Posterior vena cava (tissue), 2 donors: ENCODE data around the gene TIMM10. TPM values are rescaled to one million over a fixed set of nuclear protein-coding genes. Genes with fewer than 3 reads are reported as not detected.

Source experiments
- DNase-seq: peaks from one replicate; pipeline ENCODE4 v3.0.0-alpha.2; 2020; ENCODE audit warnings: low spot score
- intact Hi-C, 2 donors: fragments of 100-400 bp; cut with DNase I; formaldehyde crosslinking; loops; one replicate each; pipeline versions ENCODE4 v1.14.1 to v1.14.2; 2022 to 2023
- total RNA-seq, 2 donors: library from RNA; stranded (reverse); fragmentation: NEBNext Ultra II Directional; extraction: Animal tissue kit (Norgen Biotek cat#: 25700); gene quantifications; one replicate each; pipeline ENCODE4 v1.2.1, GENCODE V29; 2021
- donor health status: DM: yes; HTN: yes; CAD: no.
- donor health status: DM: yes; HTN: yes; CAD: no.

The TIMM10 gene
- total RNA-seq, 2 donors from 2014 or later: 31.8 to 38.1 TPM

DNA sequence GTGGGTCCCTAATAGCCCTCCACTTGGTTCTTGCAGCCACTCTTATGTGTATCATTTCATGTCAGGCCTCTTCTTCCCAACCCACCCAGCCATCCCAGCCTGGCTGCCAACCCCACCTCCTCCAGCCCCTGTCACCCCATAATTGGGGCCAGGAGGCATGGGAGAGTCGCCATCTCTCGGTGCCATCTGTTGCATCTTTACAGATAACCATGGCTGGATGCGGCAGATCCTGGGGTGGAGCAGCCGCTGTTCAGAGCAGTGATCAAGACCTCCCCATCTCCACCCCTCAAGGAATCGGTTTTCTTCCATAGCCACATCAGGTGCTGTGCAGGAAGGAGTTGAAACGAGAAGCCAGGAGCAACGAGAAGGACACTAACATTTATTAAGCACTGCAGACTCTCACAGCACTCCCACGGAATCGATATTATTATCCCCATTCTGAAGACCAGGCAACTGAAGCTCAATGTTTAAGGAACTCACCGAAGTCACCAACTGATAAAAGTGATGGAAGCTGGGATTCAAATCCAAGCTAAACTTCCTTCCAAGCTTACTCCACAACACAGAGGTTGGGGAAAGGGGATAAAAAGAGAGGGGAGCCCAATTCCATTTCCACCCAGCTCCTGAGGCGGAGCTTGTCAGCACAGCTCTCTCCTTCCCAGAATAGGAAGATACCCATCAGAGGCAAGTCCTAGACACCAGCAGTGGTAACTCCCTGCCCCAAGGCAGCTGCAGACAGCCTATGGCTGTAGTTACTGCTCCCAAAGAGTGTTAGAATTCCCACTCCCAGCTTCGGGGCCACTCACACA, 17.7 kb downstream of the TIMM10 start:
- no peak for DNase-seq
- intact Hi-C loops: no loop called here

DNA sequence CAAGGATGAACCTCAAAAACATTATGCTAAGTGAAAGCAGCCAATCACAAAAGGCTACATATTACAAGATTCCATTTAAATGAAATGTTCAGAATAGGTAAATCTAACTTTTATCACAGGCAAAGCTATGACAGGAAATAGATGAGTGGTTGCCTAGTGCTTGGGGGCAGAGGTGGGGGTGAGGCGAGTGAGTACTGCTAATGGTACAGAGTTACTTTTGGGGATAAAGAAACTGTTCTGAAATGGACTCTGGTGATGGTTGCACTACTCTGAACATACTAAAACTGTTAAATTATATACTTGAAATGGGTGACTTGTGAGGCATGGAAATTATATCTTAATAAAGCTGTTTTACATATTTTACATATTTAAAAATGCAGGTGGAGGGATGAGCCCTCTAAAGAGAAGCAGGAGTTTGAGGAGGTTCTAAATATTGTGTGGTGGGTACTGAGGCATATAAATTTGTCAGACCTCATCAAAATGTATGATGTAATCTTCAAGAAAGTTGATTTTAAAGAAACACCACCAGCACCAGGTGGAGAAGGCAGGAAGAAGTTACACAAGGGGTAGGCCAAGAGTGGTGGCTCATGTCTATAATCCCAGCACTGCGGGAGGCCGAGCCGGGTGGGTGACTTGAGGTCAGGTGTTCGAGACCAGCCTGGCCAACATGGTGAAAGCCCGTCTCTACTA, 18.7 kb downstream of the TIMM10 start:
- DNase-seq: no peak
- intact Hi-C loops: no loop called here

DNA sequence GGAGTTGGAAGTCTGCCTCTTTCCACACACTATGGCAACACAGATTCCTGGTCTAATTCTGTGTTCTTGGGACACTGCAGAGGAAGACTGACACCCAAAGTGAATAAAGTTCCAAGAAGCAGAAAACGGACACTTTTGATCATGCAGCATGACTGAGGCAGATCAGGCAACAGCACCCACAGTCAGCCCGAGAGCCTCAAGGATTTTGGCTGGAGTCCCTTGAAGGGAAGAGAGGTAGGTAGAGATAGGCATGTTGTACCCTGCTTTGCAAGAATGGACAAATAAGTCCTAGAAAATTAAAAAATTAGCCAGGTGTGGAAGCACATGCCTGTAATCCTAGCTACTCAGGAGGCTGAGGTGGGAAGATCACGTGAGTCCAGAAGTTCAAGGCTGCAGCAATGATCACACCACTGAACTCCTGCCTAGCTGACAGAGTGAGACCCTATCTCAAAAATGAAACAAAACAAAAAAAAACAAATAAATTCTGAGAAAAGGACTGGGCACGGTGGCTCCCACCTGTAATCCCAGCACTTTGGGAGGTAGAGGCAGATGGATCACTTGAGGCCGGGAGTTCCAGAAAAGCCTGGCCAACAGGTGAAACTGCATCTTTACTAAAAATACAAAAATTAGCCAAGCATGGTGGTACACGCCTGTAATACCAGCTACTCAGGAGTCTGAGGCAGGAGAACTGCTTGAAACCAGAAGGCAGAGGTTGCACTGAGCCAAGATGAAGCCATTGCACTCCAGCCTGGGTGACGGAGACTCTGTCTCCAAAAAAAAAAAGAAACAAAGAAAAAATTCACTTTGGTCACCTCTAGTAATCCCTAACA, 22.0 kb downstream of the TIMM10 start:
- no peak for DNase-seq
- intact Hi-C loops: no loop called here

DNA sequence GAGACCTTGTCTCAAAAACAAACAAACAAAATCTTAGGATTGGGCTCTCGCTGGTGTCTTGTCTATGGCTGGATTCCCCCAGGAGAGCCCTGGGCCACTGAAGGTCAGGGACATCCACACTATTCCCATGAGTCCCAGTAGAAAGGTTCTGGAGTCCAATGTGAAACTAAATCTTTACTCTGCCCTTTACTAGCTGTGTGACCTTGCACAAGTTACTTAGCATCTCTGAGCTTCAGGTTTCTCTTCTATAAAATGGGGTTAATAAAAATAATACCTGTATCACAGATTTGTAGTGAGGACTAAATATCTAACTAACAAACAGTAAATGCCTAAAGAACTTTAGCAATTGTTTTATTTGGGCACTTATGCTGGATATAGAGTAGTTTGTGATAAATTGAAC, 24.0 kb downstream of the TIMM10 start:
- intact Hi-C loops: no loop called here
- no peak for DNase-seq

DNA sequence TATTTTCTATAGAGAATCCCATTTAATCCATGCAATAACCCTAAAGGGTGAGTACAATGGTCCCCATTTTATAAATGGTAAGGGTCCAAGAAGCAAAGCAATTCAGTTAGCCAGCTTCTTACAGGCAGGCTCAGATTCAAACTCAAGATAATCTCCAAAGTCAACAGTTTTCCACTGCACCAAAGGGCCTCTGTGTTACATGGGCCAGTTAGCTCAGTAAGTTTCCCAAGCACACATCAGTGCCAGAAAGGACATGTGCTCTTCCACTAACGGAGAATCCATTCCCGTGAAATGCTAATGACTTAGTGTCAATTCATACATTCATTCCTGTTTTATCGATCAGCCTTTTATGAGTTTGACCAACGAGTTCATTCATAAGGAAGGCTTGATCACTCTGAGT, 26.0 kb downstream of the TIMM10 start:
- intact Hi-C loops: no loop called here
- DNase-seq: no peak

DNA sequence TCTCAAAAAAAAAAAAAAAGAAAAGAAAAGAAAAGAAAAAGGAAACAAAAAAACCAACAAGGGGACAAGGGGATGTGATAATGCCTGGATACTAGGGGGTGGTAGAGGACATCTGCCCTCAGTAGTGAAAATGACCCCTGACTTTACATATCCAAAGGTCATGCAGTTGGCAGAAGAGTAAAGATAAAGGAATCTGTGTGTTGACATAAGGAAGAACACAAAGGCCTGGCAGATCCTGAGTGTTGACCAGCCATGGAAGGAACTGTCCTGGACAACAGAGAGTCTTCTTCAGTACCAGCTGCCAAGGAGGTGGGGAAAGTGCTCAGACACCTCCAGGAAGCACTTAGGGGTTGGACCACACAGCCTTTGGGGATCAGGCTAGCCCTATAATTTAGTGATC, 27.7 kb downstream of the TIMM10 start:
- no peak for DNase-seq
- intact Hi-C loops: no loop called here

DNA sequence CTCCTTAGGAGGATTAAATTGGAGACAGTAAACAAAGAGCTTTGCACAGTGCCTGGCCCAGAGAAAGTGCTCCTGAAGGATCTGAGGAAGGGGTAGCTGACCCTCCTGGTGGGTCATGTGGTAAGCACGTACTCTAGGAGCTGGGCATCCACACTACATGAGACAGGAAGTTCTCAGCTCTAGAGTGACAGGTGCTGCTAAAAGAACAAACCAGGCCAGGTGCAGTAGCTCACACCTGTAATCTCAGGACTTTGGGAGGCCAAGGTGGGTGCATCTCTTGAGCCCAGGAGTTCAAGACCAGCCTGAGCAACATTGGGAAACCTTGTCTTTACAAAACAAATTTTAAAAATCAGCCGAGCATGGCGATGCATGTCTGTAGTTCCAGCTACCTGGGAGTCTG, 28.2 kb downstream of the TIMM10 start:
- DNase-seq: no peak
- intact Hi-C loops: no loop called here

DNA sequence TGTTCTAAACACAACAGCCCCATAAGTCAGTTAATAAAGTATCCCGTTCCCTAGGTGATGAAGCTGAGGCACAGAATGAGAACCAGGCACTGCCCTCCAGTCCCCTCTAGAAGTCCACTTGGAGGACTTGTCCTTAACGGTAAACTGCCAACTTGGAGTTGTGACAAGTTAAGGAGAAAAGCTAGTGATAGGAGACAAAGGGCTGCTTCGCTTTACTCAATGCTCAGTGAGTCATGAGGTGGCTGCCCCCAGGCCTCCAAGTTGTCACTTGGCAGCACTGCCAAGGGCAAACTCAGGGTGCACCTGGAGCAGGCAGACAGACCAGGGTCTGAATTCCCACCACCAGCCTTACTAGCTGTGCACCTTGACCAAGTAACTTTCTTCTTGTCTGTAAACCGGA, 28.6 kb downstream of the TIMM10 start:
- intact Hi-C loops: no loop called here
- DNase-seq: no peak

DNA sequence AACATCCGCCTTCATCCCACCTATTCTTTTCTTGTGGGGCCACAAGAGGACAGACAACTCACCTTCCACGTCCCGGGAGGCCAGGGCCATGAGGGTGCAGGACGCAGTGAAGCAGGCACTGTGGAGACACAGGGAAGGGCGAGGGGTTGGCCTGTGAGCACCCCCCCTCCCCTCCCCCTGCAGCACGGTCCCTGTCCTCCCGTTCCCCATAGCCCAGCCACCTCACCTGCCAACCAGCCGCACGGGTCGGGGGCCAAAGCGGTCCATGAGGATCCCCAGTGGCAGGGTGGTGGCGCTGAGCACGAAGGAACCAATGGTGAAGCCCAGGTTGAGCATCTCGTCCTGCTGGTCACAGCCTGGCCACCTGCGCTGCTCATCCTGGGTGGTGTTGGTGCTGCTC, 29.6 kb downstream of the TIMM10 start:
- intact Hi-C loops: no loop called here
- DNase-seq: no peak

DNA sequence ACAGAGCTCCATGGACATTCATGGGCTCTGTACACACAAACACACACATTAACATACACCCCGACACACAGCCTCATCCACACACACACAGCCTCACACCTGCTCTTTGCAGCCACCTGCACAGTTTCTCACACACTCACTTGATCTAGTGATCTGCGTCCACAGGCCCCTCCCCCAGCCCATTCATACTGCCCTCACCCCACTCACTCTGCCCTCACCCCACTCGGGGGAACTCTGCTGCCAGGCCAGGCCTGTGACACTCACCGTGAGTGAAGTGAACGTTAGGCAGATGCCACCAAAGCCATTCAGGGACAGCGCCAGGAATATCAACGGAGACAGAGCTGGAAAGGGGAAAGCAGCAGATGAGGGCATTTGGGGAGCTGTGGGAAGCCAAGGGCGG, 30.0 kb downstream of the TIMM10 start:
- intact Hi-C loops: no loop called here

DNA sequence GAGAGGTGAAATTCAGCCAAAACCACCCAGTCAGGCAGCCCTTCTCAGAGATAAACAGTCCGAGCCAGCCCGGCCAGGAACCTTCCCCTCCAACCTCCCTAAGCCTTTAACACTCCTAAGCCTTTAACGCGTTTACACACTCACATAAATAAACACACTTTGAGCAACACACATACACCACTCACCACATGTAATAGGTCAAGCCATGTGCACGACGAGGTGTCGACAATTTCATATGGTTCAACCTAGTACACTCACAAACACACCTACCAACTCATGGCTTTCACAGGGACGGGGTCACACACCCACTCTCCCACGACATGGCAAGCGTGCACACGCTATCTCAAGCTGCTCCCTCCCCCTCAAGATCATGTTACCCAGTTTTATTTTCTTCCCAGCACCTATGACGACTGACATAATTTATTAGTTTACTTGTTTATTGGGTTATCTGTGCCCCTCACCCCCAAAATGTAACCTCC, 30.5 kb downstream of the TIMM10 start:
- no peak for DNase-seq
- intact Hi-C loops: no loop called here

More for the DNA sequence above, 30.0 kb downstream of the TIMM10 start:
- DNase-seq: no peak

DNA sequence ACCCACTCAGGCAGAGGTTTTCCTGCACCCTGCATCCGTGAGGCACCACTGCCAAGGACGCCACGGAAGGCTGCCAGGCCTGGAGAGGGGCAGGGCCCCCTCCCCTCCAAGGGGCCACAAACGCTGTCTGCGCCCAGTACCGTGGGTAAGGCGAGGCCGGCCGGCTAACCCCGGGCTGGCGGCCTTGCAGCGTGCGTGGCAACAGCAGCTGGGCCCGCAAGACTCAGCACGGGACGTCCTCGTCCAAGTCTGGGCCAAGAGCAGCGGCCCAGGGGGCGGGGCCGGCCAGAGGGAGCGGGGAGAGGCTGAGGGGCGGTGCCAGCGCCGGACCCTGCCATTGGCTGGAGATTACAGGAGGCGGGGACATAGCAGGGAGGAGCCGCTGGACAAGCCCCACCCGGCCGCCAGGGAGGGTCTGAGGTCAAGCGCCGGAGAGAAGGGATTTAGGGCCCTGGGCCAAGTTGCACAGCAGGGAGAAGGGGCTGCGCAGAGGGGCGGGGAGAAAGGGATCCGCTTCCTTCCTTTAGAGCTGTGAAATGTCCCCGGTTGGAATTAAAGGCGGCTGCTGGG, 31.1 kb downstream of the TIMM10 start:
- peak; percentile 98 for DNase-seq
- intact Hi-C loops: no loop called here

DNA sequence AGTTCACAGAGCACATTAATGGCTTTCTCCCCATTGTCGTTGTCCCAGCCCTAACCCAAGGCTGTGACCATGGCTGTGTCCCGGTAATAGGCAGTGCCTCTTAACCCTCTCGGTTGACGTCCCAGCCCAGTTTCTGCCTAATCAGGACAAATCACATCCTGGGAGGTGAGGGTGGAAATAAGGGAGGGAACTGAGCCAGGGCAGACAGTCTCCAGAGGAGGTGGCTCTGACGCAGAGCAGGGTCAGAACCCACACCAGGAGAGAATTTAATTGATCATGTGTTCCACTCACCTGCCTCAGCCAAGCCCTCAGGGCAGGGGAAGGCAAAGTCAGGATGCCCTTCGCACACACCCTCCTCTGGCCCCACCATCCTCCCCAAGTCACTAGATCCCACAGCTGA, 32.0 kb downstream of the TIMM10 start:
- intact Hi-C loops: no loop called here
- no peak for DNase-seq

DNA sequence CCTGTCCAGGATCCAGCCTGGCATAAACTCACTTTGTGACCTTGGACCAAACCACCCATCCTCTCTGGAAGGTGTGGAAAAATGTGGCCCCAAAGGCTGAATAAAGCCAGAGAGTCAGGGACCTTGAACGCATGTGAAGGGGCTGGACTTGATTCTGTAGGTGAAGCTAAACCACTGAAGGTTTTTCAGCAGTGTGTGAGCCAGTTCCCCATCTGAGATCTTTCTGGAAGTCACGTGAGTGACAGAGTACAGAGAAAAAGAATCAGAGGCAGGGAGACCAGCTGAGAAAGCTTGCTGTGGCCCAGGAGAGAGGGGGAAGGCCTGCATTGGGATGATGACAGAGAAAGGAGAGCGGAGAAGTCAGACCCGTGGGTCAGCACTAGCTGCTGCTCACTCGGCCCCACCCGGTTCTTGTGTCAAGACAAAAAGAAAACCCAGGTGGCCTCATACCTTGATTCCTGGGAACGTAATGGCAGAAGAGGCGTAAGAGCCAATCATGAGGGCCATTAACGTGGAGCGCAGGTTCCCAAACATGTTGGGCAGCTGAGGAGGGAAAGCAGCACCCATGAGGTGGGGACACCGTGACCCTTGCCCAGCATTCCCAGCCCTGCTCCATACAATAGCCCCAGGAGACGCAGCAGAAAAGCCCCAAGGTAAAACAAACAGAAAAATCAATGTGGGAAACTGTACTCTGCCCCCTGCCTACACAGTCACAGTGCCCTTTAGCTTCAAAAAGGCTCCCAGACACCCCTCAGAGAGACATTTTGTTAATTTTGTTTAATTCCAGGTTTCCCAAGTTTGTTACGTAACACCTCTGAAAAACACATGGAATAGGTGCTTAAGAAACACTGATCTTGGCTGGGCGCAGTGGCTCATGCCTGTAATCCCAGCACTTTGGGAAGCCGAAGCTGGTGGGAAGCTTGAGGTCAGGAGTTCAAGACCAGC, 33.0 kb downstream of the TIMM10 start:
- intact Hi-C loops: no loop called here
- no peak for DNase-seq

DNA sequence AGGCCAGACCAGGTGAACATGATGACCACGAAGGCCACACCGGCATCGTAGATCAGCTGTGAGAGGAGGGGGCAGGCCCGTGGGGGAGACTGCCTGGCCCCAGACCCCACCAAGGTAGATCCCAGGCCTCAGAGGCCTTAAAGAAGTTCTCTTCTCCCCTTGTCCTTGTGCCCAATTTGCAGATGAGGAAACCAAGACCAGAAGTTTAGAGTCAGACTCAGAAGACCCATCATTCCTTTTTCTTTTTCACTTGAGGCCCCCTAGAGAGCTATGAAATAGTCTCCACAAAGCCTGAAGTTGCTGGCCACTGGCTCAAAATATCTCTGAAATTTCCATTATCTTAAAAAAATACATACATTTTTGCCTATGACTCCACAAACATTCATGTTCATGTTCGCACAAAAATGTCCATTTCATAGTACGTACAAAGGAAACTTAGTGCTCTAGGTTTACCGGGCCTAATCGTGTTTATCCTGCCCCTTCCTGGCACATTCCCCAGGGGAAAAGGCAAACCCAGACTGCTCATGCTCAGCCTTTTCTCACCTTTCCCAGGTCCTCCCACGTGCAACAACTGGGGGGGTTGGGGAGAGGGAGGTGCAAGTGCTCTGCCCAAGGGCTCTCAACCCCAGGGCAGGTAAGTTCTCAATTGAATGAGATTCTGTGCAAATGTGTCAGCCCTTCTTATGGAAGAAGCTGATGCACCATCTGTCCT, 34.3 kb downstream of the TIMM10 start:
- intact Hi-C loops: no loop called here
- no peak for DNase-seq

DNA sequence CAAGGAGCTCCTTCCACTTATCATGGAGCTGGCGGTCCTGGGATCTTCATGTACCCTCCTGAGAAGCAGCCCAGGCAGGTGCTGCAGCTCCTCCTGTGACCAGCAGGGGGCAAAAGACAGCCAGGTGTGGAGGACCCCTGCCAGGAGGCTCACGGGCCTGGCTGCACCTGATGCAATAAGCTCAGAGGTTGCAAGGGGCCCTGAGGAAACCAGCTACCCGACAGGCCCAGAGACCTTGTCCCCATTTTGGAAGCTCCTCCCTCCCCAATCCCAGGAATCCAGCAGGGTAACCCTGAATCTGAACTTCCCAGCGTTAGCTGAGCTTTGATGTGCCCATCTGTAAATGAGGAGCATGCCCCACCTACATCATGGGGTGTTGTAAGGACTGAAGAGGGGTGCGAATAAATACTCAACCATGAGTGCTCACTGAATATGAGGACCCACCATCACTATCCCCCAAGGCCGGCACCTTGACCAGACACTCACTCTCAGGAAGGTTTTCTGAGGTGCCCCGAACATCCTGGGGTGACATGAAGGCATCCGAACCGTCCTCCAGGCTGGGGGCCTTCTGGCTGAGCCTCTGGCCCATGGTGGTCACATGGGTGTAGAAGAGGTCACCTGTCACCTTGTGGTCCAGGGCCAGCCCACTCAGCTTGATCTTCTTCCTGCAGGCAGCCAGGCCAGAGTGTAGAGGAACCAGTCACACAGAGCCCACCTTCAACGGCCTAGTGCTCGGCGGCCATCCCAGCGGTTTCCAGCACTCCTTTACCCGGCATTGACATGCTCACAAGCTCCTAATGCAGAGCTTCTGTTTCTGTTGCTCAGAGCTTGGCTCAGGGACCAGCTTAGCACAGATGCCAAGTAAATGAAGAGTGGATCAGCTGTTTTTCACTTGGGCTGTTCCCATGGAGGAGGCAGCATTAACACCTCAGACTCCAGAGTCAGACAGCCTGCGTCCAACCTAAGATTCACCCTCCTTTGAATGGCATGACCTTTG, 36.7 kb downstream of the TIMM10 start:
- DNase-seq: no peak
- intact Hi-C loops: loop anchor here in 1 of 2 donors (5.0 kb wide), 1 partner anchor 33 kb away; no protein-coding TSS in a partner anchor
